Measurements from ENCODE around the gene PLEKHA7.
"Not testable (repeated sequence)": the region's sequence is repeated elsewhere in the genome, so short reads cannot be mapped to it uniquely, and the experiment has no call there.

Gene PLEKHA7

GRCh38 chr11:16876837-16877236 lies 137.4 kb downstream of the PLEKHA7 start:
- DNase-seq, result no peak

- DNase-seq, result no peak
Observed at GRCh38 chr11:16876053-16876752, 138.0 kb downstream of the PLEKHA7 start.

GRCh38 chr11:16874275-16874975 lies 139.8 kb downstream of the PLEKHA7 start:
- DNase-seq, result no peak

GRCh38 chr11:16873289-16873688 lies 140.9 kb downstream of the PLEKHA7 start:
- DNase-seq, result no peak

- no peak for DNase-seq
Observed at GRCh38 chr11:16871368-16871767, 142.8 kb downstream of the PLEKHA7 start.

GRCh38 chr11:16867097-16867496 lies 147.1 kb downstream of the PLEKHA7 start:
- no peak for DNase-seq

GRCh38 chr11:16864428-16864827 lies 149.8 kb downstream of the PLEKHA7 start:
- not testable (repeated sequence) for DNase-seq

GRCh38 chr11:16863389-16863788 lies 150.8 kb downstream of the PLEKHA7 start:
- DNase-seq, result no peak

GRCh38 chr11:16862726-16863125 lies 151.5 kb downstream of the PLEKHA7 start:
- peak in 2 of 3 experiments; percentile 12 to 35 for DNase-seq

GRCh38 chr11:16861862-16862261 lies 152.4 kb downstream of the PLEKHA7 start:
- DNase-seq, result peak in 1 of 3 experiments; percentile 20

GRCh38 chr11:16860617-16861016 lies 153.6 kb downstream of the PLEKHA7 start:
- no peak for DNase-seq

GRCh38 chr11:16859651-16860050 lies 154.6 kb downstream of the PLEKHA7 start:
- DNase-seq, result peak in 2 of 3 experiments; percentile 24 to 57

- no peak for DNase-seq
Observed at GRCh38 chr11:16857186-16857585, 157.0 kb downstream of the PLEKHA7 start.

GRCh38 chr11:16856022-16856471 lies 158.2 kb downstream of the PLEKHA7 start:
- no peak for DNase-seq

GRCh38 chr11:16854979-16855378 lies 159.2 kb downstream of the PLEKHA7 start:
- DNase-seq, result no peak

GRCh38 chr11:16853859-16854258 lies 160.4 kb downstream of the PLEKHA7 start:
- DNase-seq, result no peak

GRCh38 chr11:16853266-16853665 lies 160.9 kb downstream of the PLEKHA7 start:
- no peak for DNase-seq

GRCh38 chr11:16846305-16846704 lies 167.9 kb downstream of the PLEKHA7 start:
- DNase-seq, result no peak

- peak in 1 of 3 experiments; percentile 13 for DNase-seq
Observed at GRCh38 chr11:16844268-16844771, 169.9 kb downstream of the PLEKHA7 start.

- DNase-seq, result peak; percentile 67 to 98 (median 92)
Observed at GRCh38 chr11:16843294-16843693, 170.9 kb downstream of the PLEKHA7 start.

GRCh38 chr11:16841984-16842383 lies 172.2 kb downstream of the PLEKHA7 start:
- no peak for DNase-seq

GRCh38 chr11:16841481-16841880 lies 172.7 kb downstream of the PLEKHA7 start:
- no peak for DNase-seq

GRCh38 chr11:16840951-16841350 lies 173.3 kb downstream of the PLEKHA7 start:
- DNase-seq, result no peak

GRCh38 chr11:16839821-16840220 lies 174.4 kb downstream of the PLEKHA7 start:
- DNase-seq, result no peak
